ENCODE data around the gene PARPBP.

PARPBP gene

GRCh38 chr12:102195826-102196225 lies 75.8 kb downstream of the PARPBP start:
- TF ChIP-seq CTCF (IDR thresholded peaks at IDR 0.05), result no peak

- no peak for TF ChIP-seq CTCF (IDR thresholded peaks at IDR 0.05)
Observed at GRCh38 chr12:102197789-102198188, 77.8 kb downstream of the PARPBP start, which contains the start of gene PMCH. PMCH (minus strand) TSS chr12:102197833; CDS start chr12:102197770, 63 bp downstream.

- no peak for TF ChIP-seq CTCF (IDR thresholded peaks at IDR 0.05)
Observed at GRCh38 chr12:102201436-102202061, 81.6 kb downstream of the PARPBP start.

GRCh38 chr12:102202556-102202955 lies 82.6 kb downstream of the PARPBP start:
- no peak for TF ChIP-seq CTCF (IDR thresholded peaks at IDR 0.05)

GRCh38 chr12:102204025-102204424 lies 84.0 kb downstream of the PARPBP start:
- TF ChIP-seq CTCF (IDR thresholded peaks at IDR 0.05), result no peak

GRCh38 chr12:102215992-102216691 lies 96.2 kb downstream of the PARPBP start:
- TF ChIP-seq CTCF (IDR thresholded peaks at IDR 0.05), result no peak

- TF ChIP-seq CTCF (IDR thresholded peaks at IDR 0.05), result no peak
Observed at GRCh38 chr12:102220736-102221135, 100.8 kb downstream of the PARPBP start.

Data from LNCAP (cell line).